GM10248 (cell line): ENCODE measurements around the gene OXT.

Experiments
- CTCF ChIA-PET: fragments of 300-600 bp; sonication (Branson Sonifier 250); formaldehyde crosslinking; extraction: SDS; loops from one replicate; lab custom pipeline; 2021; ENCODE audit warnings: antibody characterized with exemption; lab: Yijun Ruan, JAX
- POLR2A ChIA-PET: fragments of 350-650 bp; sonication (Branson Sonifier 250); formaldehyde crosslinking; extraction: SDS; loops from one replicate; lab custom pipeline; 2020; ENCODE audit warnings: antibody characterized with exemption; lab: Yijun Ruan, JAX
- DNase-seq: peaks from one replicate; pipeline ENCODE4 v3.0.0; 2012; ENCODE audit errors: extremely low spot score
- TF ChIP-seq, protein P1 (sequence below): IDR thresholded peaks from 2 replicates; pipeline ENCODE4 v1.5.1; 2012; ENCODE audit warnings: mild to moderate bottlenecking, low read depth; ENCODE audit errors: extremely low read depth, missing control alignments, control extremely low read depth

The OXT gene

DNA sequence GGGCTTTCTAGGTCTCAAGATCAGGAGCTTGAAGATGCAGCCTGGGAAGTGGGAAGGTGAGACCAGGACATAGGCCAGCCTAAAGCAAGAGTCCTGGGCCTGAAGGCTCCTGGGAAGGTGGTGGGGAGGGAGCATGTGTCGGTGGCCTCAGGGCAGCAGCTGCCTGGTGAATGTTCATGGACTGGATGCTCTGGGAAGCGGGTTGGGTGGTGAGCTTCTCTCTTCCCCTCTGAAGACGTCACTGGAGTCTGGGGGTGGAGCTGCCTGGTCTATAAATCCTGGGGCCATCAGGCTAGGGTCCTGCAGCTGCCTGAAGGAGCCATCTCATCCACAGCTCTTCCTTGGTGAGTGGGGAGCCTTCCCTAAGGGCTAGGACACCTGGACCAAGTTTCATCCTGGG, 28.1 kb upstream of the OXT start, which contains the start of gene GNRH2:
Gene GNRH2, plus strand, starts transcription at position 301 of the 400 bp plus-strand sequence. CDS start 793 bp downstream, outside the sequence.
- TF ChIP-seq, protein P1, sequence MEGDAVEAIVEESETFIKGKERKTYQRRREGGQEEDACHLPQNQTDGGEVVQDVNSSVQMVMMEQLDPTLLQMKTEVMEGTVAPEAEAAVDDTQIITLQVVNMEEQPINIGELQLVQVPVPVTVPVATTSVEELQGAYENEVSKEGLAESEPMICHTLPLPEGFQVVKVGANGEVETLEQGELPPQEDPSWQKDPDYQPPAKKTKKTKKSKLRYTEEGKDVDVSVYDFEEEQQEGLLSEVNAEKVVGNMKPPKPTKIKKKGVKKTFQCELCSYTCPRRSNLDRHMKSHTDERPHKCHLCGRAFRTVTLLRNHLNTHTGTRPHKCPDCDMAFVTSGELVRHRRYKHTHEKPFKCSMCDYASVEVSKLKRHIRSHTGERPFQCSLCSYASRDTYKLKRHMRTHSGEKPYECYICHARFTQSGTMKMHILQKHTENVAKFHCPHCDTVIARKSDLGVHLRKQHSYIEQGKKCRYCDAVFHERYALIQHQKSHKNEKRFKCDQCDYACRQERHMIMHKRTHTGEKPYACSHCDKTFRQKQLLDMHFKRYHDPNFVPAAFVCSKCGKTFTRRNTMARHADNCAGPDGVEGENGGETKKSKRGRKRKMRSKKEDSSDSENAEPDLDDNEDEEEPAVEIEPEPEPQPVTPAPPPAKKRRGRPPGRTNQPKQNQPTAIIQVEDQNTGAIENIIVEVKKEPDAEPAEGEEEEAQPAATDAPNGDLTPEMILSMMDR = no peak
- CTCF ChIA-PET = interaction anchor here (2.9 kb wide), 1 partner anchor 10 kb away, joined by 15 read pairs; no protein-coding TSS in a partner anchor
- no peak for DNase-seq
- POLR2A ChIA-PET = no interaction called here

DNA sequence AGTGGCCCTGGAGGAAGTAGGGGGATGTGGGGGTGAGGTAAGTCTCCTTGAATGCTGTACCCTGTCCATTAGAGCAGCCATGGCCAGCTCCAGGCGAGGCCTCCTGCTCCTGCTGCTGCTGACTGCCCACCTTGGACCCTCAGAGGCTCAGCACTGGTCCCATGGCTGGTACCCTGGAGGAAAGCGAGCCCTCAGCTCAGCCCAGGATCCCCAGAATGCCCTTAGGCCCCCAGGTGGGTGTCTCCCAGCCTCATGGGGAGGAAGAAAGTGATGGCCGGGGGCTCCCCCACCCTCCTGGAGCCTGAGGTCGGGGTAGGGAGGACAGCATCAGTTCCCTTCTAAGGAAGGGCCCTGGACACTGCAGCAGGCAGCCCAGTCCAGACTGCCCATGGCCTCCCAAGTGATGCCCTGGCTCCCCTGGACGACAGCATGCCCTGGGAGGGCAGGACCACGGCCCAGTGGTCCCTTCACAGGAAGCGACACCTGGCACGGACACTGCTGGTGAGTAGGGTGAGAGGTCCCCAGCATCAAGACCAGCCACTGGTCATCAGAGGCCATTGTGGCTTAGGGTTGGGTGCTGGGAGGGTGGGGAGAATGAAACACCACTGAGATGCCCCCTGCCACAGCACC, 27.0 kb upstream of the OXT start:
- POLR2A ChIA-PET = no interaction called here
- TF ChIP-seq, protein P1 = no peak
- DNase-seq = no peak
- CTCF ChIA-PET = interaction anchor here (2.9 kb wide), 1 partner anchor 9 kb away, joined by 15 read pairs; no protein-coding TSS in a partner anchor

DNA sequence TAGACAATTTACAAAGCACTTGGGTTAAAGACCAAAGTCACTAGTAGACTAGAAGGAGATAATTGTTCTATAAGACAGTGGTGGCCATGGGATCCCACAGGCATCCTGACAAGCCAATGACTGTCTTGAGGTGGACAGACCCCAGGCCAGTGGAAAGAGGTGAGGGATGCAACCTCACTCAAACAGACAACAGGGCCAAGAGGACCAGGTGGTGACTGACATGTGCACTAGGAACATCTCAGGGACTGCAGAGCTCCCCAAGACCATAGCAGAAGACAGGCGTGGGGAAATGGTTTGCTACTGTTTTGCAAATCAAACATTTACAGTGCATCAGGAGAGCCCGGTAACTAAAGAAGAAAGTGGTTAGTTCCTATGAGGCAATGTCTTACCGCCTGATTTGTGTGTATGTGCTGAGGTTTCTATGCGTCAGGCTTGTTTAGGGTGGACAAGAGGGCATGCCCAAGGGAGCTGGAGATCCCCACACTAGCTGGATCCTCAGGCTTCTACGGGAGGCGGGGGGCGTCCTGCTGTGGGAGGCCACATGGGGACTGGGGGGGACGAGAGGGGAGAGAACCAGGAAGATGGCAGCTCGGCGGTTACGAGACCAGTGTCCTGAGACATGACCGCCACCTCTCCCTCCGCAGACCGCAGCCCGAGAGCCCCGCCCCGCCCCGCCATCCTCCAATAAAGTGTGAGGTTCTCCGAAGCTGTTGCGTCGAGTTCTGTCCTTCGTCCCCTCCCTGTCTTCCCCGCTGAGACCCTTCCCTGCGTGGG, 26.2 kb upstream of the OXT start:
- POLR2A ChIA-PET = no interaction called here
- CTCF ChIA-PET = interaction anchor here (2.9 kb wide), 1 partner anchor 9 kb away, joined by 15 read pairs; no protein-coding TSS in a partner anchor
- peak; percentile 87 for DNase-seq
- TF ChIP-seq, protein P1 = no peak

DNA sequence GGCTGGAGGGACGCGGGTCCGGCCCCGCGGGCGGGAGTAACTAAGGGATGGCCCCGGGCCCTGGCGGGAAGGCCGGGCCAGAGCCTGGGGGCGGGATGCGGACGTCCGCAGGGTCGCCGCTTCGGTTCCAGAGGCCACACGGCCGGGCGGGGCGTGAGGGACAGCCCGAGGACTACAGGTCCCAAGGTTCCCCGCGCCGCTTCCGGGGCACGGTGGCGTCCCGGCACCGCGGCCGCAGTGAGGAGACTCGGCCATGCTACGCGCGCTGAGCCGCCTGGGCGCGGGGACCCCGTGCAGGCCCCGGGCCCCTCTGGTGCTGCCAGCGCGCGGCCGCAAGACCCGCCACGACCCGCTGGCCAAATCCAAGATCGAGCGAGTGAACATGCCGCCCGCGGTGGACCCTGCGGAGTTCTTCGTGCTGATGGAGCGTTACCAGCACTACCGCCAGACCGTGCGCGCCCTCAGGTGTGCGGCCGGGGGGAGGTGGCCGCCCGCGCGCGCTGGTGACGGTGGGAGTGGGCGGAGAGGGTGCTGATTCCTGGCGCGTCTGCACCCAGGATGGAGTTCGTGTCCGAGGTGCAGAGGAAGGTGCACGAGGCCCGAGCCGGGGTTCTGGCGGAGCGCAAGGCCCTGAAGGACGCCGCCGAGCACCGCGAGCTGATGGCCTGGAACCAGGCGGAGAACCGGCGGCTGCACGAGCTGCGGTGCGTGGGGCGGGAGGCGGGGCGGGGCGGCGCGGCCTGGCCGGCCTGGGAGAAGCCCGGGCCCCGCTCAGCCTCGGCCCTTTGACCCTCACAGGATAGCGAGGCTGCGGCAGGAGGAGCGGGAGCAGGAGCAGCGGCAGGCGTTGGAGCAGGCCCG, 25.4 kb upstream of the OXT start, which contains the start of gene MRPS26:
Gene MRPS26, plus strand, starts transcription at position 237 of the 861 bp plus-strand sequence. Its CDS starts 17 bp downstream, at position 254.
- POLR2A ChIA-PET = no interaction called here
- peak; percentile 94 for DNase-seq
- CTCF ChIA-PET = interaction anchor here (2.9 kb wide), 1 partner anchor 8 kb away, joined by 15 read pairs; no protein-coding TSS in a partner anchor
- TF ChIP-seq, protein P1 = no peak

DNA sequence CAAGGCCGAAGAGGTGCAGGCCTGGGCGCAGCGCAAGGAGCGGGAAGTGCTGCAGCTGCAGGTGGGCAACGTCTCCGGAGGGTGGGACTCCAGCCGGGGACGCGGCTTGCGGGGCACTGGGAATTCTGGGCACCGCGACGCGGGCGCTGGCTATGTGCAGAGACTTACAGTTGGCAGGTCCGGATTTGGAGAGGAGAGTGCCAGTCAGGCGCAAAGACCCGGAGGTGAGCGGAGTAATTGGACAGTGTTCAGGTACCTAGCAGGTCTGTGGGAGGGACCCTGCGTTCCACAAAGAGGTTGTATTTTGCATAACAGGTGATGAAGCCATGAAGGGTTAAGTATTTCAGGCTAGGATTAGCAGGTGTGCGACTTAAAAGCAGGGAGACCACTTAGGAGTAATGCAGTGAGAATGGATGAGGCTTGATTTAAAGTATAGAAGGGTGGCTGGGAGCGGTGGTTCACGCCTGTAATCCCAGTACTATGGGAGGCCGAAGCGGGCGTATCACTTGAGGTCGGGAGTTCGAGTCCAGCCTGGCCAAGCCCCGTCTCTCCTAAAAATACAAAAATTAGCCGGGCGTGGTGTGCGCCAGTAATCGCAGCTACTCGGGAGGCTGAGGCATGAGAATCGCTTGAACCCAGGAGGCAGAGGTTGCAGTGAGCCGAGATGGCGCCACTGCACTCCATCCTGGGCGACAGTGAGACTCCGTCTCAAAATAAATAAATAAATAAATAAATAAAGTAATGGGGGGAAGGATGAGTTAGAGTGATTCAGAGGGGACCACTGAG, 24.6 kb upstream of the OXT start:
- TF ChIP-seq, protein P1 = no peak
- peak; percentile 43 for DNase-seq
- POLR2A ChIA-PET = no interaction called here
- CTCF ChIA-PET = no interaction called here
